T-cell (primary cell): ENCODE results near the gene CRTC1. TPM values are rescaled to one million over a fixed set of nuclear protein-coding genes. Genes with fewer than 3 reads are reported as not detected.

ENCODE experiments used
- ATAC-seq, 4 experiments: fragments of 200-7000 bp in 3 of 4; fragments of 150-1000 bp in 1 of 4; cut with Tn5 transposase; replicated peaks in 1 of 4; 1 replicate in 3 of 4; 2 replicates in 1 of 4; pipeline ENCODE4 v1.10.0; 2021; ENCODE audit warnings: moderate library complexity in 3 of 4, mild to moderate bottlenecking in 2 of 4, moderate number of reproducible peaks in 1 of 4
- CTCF ChIA-PET, 2 donors: fragments of 300-600 bp; sonication (Branson Sonifier 250); formaldehyde crosslinking; loops; one replicate each; lab custom pipeline; 2022; ENCODE audit warnings: antibody characterized with exemption in 2 of 2; lab: Charles Lee
- POLR2A ChIA-PET, 2 donors: fragments of 300-600 bp; sonication (Branson Sonifier 250); formaldehyde crosslinking; loops; one replicate each; lab custom pipeline; 2022; ENCODE audit warnings: antibody characterized with exemption in 2 of 2; lab: Charles Lee
- DNase-seq, 35 experiments: peaks; one replicate each; pipeline versions ENCODE4 v3.0.0 to v3.0.0-alpha.2; 2013 to 2023
- H3K27ac ChIP-seq: one replicate; pipeline ENCODE4 v1.5.1; 2013; ENCODE audit warnings: low read length
- H3K27me3 ChIP-seq, 2 experiments: replicated peaks in 1 of 2; 1 replicate in 1 of 2; 2 replicates in 1 of 2; pipeline versions ENCODE4 v1.6.1 to v1.7.0; 2013; ENCODE audit warnings: low read length in 1 of 2, mixed read lengths in 1 of 2; ENCODE audit not compliant: control insufficient read depth in 2 of 2, insufficient read depth in 2 of 2; ENCODE audit errors: extremely low read depth in 1 of 2
- H3K36me3 ChIP-seq, 2 donors: 1 replicate in 1 of 2; 2 replicates in 1 of 2; pipeline versions ENCODE4 v1.6.1 to v1.7.0; 2013; ENCODE audit warnings: low read length in 1 of 2; ENCODE audit not compliant: control insufficient read depth in 2 of 2, insufficient read depth in 1 of 2; ENCODE audit errors: extremely low read depth in 1 of 2
- H3K4me1 ChIP-seq, 2 experiments: 1 replicate in 1 of 2; 2 replicates in 1 of 2; pipeline versions ENCODE4 v1.6.1 to v1.7.0; 2013; ENCODE audit warnings: low read length in 2 of 2, mixed read lengths in 1 of 2; ENCODE audit not compliant: insufficient read depth in 2 of 2, control insufficient read depth in 1 of 2; ENCODE audit errors: extremely low read depth in 1 of 2
- H3K4me3 ChIP-seq, 2 donors: 1 replicate in 1 of 2; 2 replicates in 1 of 2; pipeline versions ENCODE4 v1.5.1 to v1.7.0; 2013; ENCODE audit warnings: mild to moderate bottlenecking in 2 of 2, low read length in 1 of 2, moderate library complexity in 1 of 2; ENCODE audit not compliant: control insufficient read depth in 1 of 2; ENCODE audit errors: extremely low read depth in 1 of 2
- H3K9me3 ChIP-seq: 2 replicates; pipeline ENCODE4 v1.7.0; 2013
- H3K27ac Mint-ChIP-seq, 2 donors: one replicate each; pipeline ENCODE4 v1.8.0; 2020 to 2021; ENCODE audit warnings: mild to moderate bottlenecking in 2 of 2, mixed read lengths in 2 of 2
- H3K27me3 Mint-ChIP-seq, 2 donors: one replicate each; pipeline ENCODE4 v1.8.0; 2021 to 2022; ENCODE audit warnings: mixed read lengths in 2 of 2
- H3K36me3 Mint-ChIP-seq: one replicate; pipeline ENCODE4 v1.8.0; 2021; ENCODE audit warnings: mixed read lengths
- H3K4me1 Mint-ChIP-seq, 3 donors: one replicate each; pipeline ENCODE4 v1.8.0; 2020 to 2022; ENCODE audit warnings: mixed read lengths in 3 of 3, mild to moderate bottlenecking in 1 of 3
- H3K4me3 Mint-ChIP-seq, 3 donors: one replicate each; pipeline ENCODE4 v1.8.0; 2020 to 2022; ENCODE audit warnings: mild to moderate bottlenecking in 3 of 3, mixed read lengths in 3 of 3, moderate library complexity in 3 of 3
- H3K9me3 Mint-ChIP-seq, 3 donors: one replicate each; pipeline ENCODE4 v1.8.0; 2020 to 2022; ENCODE audit warnings: mixed read lengths in 3 of 3
- WGBS: methylation state at CpG from one replicate; pipeline ENCODE4 v1.1.5; 2013; ENCODE audit warnings: missing lambda C conversion rate; ENCODE audit not compliant: insufficient coverage; 5-methylcytosine and 5-hydroxymethylcytosine counted together
- total RNA-seq, 35 experiments: library from RNA in 6 of 35; stranded (reverse) in 6 of 35; fragments of 120-200 nt in 1 of 35; gene quantifications; one replicate each; pipeline versions ENCODE4 v1.2.1 to v1.2.4 and lab custom pipeline; 2013 to 2026

CRTC1 gene
- total RNA-seq, 5 donors from 2014 or later (not counting 1 experiment from before 2014, with no cell fraction given), result 19.6 to 26.9 (median 25.0) TPM

DNA sequence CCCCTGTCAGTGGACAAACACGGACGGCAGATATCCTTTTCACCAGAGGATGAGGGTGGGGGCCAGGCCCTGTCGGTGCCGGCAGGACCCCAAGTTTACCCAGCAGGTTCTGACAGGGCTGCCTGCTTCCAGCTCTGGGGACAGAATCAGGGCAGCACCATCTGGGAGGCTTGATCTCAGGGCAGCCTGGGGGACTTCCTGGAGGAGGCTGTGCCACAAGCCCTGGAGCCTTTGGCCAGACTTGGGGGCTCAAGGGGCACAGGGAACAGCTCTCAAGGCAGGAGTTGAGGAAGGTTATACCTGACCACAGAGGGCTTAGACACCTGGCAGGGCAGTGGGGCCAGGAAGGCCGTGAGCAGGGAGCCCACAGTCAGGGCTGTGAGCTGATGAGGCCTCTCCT is 62.5 kb downstream of the CRTC1 start:
- ATAC-seq (no peak), DNase-seq (no peak)
- Histone ChIP-seq H3K27me3 (no peaks in the 10 kb centered on the region), H3K36me3 (peaks cover 4 to 15% of the 10 kb centered on the region in 2 donors), H3K9me3 (no peaks in the 10 kb centered on the region), H3K27ac (no peak overlapping the region), H3K4me3 (no peak overlapping the region), H3K4me1 (no peaks in the 10 kb centered on the region)
- no peak overlapping the region for H3K4me3 Mint-ChIP-seq
- H3K4me1 Mint-ChIP-seq, result no peaks in the 10 kb centered on the region
- H3K9me3 Mint-ChIP-seq, result no peaks in the 10 kb centered on the region
- POLR2A ChIA-PET, result no interaction called here
- H3K36me3 Mint-ChIP-seq, result peaks cover 9% of the 10 kb centered on the region
- WGBS, result 96% methylated on average over 5 of the region's 5 CpGs
- H3K27me3 Mint-ChIP-seq, result no peaks in the 10 kb centered on the region
- CTCF ChIA-PET, result no interaction called here
- no peak overlapping the region for H3K27ac Mint-ChIP-seq

DNA sequence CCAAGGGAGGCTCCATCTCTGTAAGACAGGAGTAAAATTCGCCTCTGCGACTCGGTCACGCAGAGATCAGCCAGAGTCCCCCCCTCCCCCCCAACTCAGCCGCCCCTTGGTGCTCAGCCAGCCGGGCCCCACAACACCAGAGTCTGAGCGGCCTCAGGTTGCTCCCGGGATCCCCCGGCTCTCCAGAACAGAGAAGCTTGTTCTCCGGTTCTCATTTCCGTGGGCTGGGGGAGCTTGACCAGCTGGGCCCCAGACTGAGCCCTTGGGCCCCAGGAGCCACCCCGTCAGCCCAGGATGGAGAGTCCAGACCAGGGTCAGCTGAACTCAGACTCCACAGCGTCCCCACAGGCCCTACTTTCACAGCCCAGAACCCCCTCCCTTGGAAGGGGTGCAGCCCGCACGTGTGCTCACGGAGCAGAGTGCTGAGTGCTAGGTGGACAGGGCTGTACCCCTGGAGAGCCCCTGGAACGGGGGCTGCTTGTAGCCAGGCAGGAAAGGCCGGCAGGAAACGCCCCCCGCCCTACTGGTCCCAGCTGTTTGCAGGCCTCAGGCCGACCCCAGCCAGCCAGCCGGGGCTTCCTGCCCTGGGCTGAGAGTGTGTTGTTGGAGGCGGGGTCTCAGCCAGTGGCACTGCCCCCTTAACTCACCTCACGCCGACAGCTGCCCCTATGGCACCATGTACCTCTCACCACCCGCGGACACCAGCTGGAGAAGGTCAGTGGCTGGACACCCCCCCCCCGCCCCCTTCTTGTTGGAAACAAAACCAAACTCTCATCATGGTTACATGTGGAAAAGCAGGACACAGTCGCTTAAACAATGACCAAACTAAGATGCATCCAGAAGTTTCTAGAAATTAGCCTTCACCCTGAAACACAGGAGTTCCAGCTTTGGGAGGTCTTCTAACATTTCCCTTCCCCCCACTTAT is 63.2 kb downstream of the CRTC1 start:
- 95% methylated on average over 10 of the region's 29 CpGs for WGBS
- H3K27me3 ChIP-seq, result no peaks in the 10 kb centered on the region
- Mint-ChIP-seq H3K4me3 (no peak overlapping the region), H3K4me1 (no peaks in the 10 kb centered on the region), H3K27ac (no peak overlapping the region), H3K9me3 (no peaks in the 10 kb centered on the region), H3K27me3 (no peaks in the 10 kb centered on the region), H3K36me3 (peaks cover 9% of the 10 kb centered on the region)
- DNase-seq, result no peak
- no peak for ATAC-seq
- no peaks in the 10 kb centered on the region for H3K9me3 ChIP-seq
- peaks cover 4 to 20% of the 10 kb centered on the region in 2 donors for H3K36me3 ChIP-seq
- ChIA-PET POLR2A (no interaction called here), CTCF (no interaction called here)
- H3K4me3 ChIP-seq, result no peak overlapping the region
- H3K27ac ChIP-seq, result no peak overlapping the region
- no peaks in the 10 kb centered on the region for H3K4me1 ChIP-seq

DNA sequence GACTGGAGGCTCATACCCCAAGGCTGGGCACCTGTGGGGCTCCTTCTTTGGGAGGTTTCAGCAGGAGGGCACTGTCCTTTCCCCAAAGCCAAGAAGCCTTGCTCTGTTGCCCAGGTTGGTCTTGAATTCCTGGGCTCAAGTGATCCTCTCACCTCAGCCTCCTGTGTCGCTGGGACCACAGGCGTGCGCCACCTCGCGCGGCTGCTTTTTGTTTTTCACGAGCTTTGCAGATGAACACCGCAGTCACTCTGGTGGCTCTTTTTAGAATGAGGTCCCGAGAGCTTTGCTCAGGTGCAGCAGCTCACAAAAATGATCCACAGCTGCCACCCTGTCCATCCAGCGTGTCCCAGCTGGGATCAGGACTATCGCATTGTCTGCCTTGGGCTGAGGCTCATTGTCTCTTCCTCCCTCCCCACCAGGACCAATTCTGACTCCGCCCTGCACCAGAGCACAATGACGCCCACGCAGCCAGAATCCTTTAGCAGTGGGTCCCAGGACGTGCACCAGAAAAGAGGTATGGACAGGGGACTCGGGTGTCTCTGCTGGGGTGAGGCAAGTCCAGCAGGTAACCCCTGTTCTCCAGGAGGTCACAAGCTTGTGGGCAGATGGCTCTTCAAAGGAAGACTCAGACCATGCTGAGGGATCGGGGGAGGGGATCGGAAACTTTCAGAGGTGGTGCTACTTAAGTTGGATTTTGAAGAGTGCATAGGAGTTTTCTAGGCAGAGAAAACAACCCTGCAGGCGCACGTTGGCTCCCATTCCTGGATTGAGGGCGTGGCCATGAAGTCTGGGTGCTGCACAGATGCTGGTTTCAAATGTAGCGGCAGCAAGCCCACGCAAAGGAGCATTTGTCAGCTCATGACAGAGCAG is 66.1 kb downstream of the CRTC1 start:
- CTCF ChIA-PET, result interaction anchor here in 1 of 2 donors (0.6 kb wide), 1 partner anchor 622 kb away, joined by 3 read pairs; no protein-coding TSS in a partner anchor
- Mint-ChIP-seq H3K27me3 (no peaks in the 10 kb centered on the region), H3K27ac (no peak overlapping the region)

DNA sequence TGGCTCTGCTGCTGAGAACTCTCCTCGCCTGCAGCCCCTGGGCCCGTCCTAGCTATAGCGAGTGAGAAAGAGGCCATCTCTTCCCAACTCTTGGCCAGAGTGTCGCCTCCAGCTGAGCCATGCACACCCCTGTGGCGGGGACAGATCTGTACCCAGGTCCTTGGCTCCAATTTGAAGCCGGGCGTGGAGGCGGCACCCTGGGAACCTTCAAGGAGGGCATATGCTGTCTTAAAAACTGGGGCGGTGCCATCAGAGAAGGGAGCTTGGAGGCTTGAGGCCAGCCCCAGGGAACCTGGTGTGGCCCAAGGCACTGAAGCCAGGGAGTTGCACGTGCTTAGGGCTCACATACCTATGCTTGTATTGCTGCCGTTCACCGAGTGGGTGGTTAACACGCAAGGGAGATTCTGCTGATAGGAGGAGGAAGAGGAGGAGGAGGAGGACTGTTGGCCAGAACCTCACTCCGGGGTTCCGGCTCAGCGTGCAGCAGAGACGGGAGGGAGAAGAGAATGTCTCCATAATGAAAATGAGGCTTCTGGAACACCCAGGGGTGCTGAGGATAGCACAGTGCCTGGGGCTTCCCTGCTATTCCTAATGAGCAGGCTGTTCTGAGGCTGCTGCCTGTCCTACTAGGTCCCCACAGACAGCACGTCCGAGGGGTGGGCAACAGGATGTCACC is 67.0 kb downstream of the CRTC1 start:
- H3K27me3 ChIP-seq, result no peaks in the 10 kb centered on the region
- H3K27ac ChIP-seq, result no peak overlapping the region
- 95% methylated on average over 14 of the region's 19 CpGs for WGBS
- DNase-seq, result no peak
- no peak overlapping the region for H3K4me3 ChIP-seq
- Mint-ChIP-seq H3K4me3 (no peak overlapping the region), H3K27ac (no peak overlapping the region), H3K36me3 (peaks cover 22% of the 10 kb centered on the region), H3K27me3 (no peaks in the 10 kb centered on the region), H3K9me3 (no peaks in the 10 kb centered on the region), H3K4me1 (no peaks in the 10 kb centered on the region)
- no peak for ATAC-seq
- ChIA-PET POLR2A (no interaction called here), CTCF (no interaction called here)
- H3K9me3 ChIP-seq, result no peaks in the 10 kb centered on the region
- no peaks in the 10 kb centered on the region for H3K4me1 ChIP-seq
- H3K36me3 ChIP-seq, result peaks cover 2 to 16% of the 10 kb centered on the region in 2 donors

More for the DNA sequence above, 66.1 kb downstream of the CRTC1 start:
- H3K4me1 ChIP-seq, result no peaks in the 10 kb centered on the region
- no peaks in the 10 kb centered on the region for H3K4me1 Mint-ChIP-seq
- no peak overlapping the region for H3K4me3 ChIP-seq
- WGBS, result 91% methylated on average over 21 of the region's 23 CpGs
- no peaks in the 10 kb centered on the region for H3K9me3 ChIP-seq
- DNase-seq (no peak), ATAC-seq (no peak)
- no peak overlapping the region for H3K4me3 Mint-ChIP-seq
- H3K36me3 Mint-ChIP-seq, result peaks cover 22% of the 10 kb centered on the region
- no peak overlapping the region for H3K27ac ChIP-seq
- H3K36me3 ChIP-seq, result peaks cover 2 to 16% of the 10 kb centered on the region in 2 donors
- no peaks in the 10 kb centered on the region for H3K9me3 Mint-ChIP-seq
- POLR2A ChIA-PET, result no interaction called here
- no peaks in the 10 kb centered on the region for H3K27me3 ChIP-seq

DNA sequence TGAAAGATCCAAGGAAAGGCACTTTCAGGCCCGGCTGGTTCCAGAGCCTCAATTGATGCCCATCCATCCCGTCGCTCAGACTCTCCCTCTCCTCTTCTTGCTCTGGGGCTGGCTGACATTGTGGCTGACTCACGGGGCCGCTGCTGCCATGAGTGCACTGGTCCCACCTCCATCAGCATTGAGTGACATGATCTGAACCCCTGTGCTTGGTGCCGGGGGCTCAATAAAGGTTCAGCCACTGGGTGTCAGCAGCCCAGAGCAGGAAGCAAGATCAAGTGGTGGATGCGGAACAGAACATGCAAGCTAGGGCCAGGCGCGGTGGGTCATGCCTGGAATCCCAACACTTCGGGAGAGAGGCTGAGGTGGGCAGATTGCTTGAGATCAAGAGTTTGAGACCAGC is 68.1 kb downstream of the CRTC1 start:
- no peaks in the 10 kb centered on the region for H3K9me3 ChIP-seq
- ChIA-PET POLR2A (no interaction called here), CTCF (no interaction called here)
- H3K36me3 ChIP-seq, result peaks cover 2 to 19% of the 10 kb centered on the region in 2 donors
- DNase-seq, result no peak
- Mint-ChIP-seq H3K4me1 (no peaks in the 10 kb centered on the region), H3K36me3 (peaks cover 22% of the 10 kb centered on the region), H3K4me3 (no peak overlapping the region), H3K27ac (no peak overlapping the region), H3K27me3 (no peaks in the 10 kb centered on the region), H3K9me3 (no peaks in the 10 kb centered on the region)
- ATAC-seq, result no peak
- 97% methylated on average over 6 of the region's 10 CpGs for WGBS
- H3K4me3 ChIP-seq, result no peak overlapping the region
- no peak overlapping the region for H3K27ac ChIP-seq
- H3K4me1 ChIP-seq, result no peaks in the 10 kb centered on the region
- H3K27me3 ChIP-seq, result no peaks in the 10 kb centered on the region

DNA sequence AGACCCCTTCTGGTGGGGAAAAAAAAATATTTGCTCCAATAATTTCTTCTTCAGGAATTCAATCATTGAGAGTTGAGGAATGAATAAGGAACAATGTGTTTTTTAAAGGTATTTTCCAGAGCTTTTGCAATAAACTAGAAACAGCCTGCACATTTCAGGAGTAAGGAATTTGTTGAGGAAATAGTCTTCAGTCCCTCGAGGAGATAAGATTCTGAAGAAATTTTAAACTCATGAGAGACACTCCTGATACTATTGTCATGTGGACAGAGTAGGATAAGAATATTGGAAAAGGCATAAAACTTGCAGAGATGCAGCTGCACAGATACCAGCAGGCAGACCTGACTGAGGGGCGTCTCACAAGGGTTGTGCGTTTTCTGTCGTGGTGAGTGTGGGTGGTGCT is 71.0 kb downstream of the CRTC1 start:
- no CpG with 5 or more reads among the region's 4 CpGs for WGBS
- no peak for DNase-seq
- H3K27ac Mint-ChIP-seq, result no peak overlapping the region
- H3K36me3 ChIP-seq, result peaks cover 2 to 15% of the 10 kb centered on the region in 2 donors
- H3K9me3 Mint-ChIP-seq, result no peaks in the 10 kb centered on the region
- ChIA-PET POLR2A (no interaction called here), CTCF (no interaction called here)
- no peak for ATAC-seq
- no peak overlapping the region for H3K4me3 Mint-ChIP-seq
- H3K27me3 Mint-ChIP-seq, result no peaks in the 10 kb centered on the region
- no peaks in the 10 kb centered on the region for H3K4me1 ChIP-seq
- no peak overlapping the region for H3K4me3 ChIP-seq
- no peaks in the 10 kb centered on the region for H3K4me1 Mint-ChIP-seq
- H3K27me3 ChIP-seq, result no peaks in the 10 kb centered on the region
- peaks cover 22% of the 10 kb centered on the region for H3K36me3 Mint-ChIP-seq
- no peaks in the 10 kb centered on the region for H3K9me3 ChIP-seq
- H3K27ac ChIP-seq, result no peak overlapping the region
